ENCODE results near the gene MMP17.

Gene MMP17

DNA sequence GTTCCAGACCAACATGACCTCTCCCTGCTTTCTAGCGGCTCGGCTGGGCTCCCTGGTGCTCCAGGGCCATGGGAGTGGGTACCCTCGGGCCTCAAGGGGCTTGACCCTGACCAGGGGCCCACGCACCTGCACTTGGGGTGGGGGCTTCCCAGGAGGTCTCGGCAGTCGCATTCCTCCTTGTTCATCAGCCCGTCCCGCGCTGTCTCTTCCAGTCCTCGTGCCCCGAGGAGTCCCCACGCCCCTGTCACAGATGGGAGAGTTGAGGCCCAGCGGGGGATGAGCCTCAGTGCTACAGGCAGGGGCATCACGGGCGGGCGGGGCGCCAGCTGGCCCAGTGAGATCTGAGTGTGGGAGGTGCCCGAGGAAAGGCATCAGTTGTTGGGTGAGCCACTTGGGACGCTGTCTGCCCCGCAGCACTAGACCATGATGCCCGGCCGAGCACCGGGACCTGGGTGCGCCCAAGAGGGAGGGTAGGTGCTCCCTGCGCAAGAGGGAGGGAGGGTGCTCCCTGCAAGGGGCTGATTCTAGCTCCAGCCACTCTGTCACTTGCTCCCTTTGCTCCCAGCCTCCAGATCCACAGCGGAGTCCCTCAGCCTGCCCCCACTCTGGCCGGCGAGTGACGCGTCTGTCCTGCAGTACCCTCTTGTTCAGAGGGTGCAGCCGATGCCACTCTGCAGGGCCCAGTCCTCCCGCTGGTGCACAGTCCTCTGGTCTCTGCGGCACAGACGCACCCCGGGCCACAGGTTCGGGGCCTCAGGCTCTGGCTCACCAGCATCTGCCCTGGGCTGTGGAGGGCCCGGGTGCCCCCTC, 23.8 kb downstream of the MMP17 start:
- peak; percentile 13; the same call in 1 of the 2 replicates for TF ChIP-seq MAX (IDR thresholded peaks at IDR 0.05; ENCODE audit: low read depth, low read length)
- TF ChIP-seq, protein P1, sequence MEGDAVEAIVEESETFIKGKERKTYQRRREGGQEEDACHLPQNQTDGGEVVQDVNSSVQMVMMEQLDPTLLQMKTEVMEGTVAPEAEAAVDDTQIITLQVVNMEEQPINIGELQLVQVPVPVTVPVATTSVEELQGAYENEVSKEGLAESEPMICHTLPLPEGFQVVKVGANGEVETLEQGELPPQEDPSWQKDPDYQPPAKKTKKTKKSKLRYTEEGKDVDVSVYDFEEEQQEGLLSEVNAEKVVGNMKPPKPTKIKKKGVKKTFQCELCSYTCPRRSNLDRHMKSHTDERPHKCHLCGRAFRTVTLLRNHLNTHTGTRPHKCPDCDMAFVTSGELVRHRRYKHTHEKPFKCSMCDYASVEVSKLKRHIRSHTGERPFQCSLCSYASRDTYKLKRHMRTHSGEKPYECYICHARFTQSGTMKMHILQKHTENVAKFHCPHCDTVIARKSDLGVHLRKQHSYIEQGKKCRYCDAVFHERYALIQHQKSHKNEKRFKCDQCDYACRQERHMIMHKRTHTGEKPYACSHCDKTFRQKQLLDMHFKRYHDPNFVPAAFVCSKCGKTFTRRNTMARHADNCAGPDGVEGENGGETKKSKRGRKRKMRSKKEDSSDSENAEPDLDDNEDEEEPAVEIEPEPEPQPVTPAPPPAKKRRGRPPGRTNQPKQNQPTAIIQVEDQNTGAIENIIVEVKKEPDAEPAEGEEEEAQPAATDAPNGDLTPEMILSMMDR (IDR thresholded peaks at IDR 0.05; ENCODE audit: low read depth, low read length) = peak; percentile 27
- TF ChIP-seq MYC (IDR thresholded peaks at IDR 0.05; ENCODE audit: low read depth, low read length) = no peak
- peak; percentile 46 for TF ChIP-seq POLR2A (IDR thresholded peaks at IDR 0.05; ENCODE audit: extremely low read depth, insufficient read length)
- peak overlapping the region; percentile 39 for H3K4me3 ChIP-seq (ENCODE audit: low read depth, low read length)
- DNase-seq (ENCODE audit: low read depth) = peak; percentile 93

DNA sequence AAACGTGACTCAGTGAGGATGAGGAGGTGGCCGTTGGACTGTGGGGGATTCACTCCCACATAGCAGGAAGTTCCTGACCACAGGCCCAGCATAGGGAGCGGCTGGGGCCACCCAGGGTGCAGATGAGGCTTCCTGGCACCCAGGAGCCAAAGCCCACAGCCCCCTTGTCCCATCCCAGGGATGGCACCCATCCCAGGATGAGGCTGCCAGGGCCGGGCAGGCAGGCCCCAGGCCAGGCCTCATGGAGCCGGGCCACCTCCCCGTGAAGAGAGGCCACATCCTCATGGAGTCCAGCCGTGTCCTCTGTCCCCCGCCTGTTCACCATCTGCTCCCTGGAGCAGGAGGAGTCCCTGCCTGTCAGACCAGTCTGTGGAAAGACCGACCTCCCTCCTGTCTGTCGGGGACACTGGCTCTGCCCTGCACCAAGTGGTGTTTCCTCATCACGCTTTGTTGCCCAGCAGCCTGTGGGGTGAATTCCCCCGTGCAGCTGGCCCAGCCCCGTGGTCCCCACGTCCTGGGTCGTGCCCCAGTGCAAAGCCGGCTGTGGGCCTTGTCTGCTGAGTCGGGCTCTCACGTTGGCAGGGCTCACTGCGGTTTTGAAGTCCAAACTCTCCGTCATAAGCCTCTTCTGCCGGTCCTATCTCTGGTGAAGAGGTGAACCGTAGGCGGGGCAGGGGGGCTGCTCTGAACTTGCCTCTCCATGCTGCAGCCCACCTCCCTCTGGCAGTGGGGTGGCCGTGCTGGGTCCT, 24.5 kb downstream of the MMP17 start:
- peak overlapping the region; percentile 39 for H3K4me3 ChIP-seq (ENCODE audit: low read depth, low read length)
- TF ChIP-seq POLR2A (IDR thresholded peaks at IDR 0.05; ENCODE audit: extremely low read depth, insufficient read length) = no peak
- peak; percentile 41 for TF ChIP-seq MYC (IDR thresholded peaks at IDR 0.05; ENCODE audit: low read depth, low read length)
- peak; percentile 42; the same call in 1 of the 2 replicates for TF ChIP-seq MAX (IDR thresholded peaks at IDR 0.05; ENCODE audit: low read depth, low read length)
- TF ChIP-seq, protein P1 (IDR thresholded peaks at IDR 0.05; ENCODE audit: low read depth, low read length) = no peak
- peak; percentile 98 for DNase-seq (ENCODE audit: low read depth)

DNA sequence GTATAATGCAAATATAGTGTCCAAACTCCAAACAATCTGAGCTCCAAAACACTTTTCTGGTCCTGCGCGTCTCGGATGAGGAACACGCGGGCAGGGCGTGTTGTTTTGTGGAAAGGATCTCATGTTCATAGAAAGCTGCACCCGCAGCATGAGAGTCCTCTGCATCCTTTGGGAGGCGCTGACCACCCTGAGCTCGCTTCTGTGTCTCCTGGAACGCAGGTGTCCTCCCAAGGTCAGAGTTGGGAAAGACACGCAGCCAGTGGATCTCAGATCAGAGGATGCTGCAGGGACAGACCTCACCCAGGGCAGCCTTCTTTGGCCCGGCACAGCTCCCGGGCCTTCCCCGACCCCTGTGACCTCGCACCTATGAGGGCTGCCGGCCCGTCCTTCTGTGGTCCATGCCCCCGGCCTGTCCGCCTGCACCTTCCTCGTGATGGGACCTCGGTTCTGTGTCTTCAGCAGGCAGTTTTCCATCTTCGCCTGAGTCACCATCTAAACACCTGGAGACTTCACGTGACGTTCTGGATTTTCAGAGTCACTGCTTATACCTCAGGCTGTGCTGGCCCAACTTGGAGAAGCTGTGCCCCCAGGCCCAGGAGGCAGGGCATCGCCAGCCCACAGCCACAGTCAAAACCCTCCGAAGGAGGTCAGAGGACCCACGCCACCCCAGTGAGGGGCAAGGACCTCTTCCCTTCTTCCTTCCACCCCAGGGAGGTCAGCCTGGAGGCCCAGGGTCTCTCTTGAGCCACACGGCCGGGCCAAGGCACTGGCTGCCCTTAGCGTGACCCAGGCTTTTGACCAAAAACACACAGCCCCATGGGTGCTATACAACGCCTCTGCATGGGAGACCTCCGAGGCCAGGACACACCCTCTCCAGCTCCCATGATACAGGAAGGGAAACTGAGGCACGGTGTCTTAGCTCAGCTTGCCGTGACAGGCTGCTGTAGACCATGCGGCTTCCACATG, 25.9 kb downstream of the MMP17 start:
- no peak overlapping the region for H3K4me3 ChIP-seq (ENCODE audit: low read depth, low read length)
- DNase-seq (ENCODE audit: low read depth) = no peak
- TF ChIP-seq POLR2A (IDR thresholded peaks at IDR 0.05; ENCODE audit: extremely low read depth, insufficient read length) (no peak), MYC (IDR thresholded peaks at IDR 0.05; ENCODE audit: low read depth, low read length) (no peak), MAX (IDR thresholded peaks at IDR 0.05; ENCODE audit: low read depth, low read length) (no peak)
- TF ChIP-seq, protein P1 (IDR thresholded peaks at IDR 0.05; ENCODE audit: low read depth, low read length) = no peak

GRCh38 chr12:131854861-131855476, 26.8 kb downstream of the MMP17 start:
- H3K4me3 ChIP-seq (ENCODE audit: low read depth, low read length) = no peak overlapping the region
- peak; percentile 44 for DNase-seq (ENCODE audit: low read depth)

More at GRCh38 chr12:131854861-131855476, 26.8 kb downstream of the MMP17 start:
- TF ChIP-seq, protein P1 (IDR thresholded peaks at IDR 0.05; ENCODE audit: low read depth, low read length) = no peak
- TF ChIP-seq MAX (IDR thresholded peaks at IDR 0.05; ENCODE audit: low read depth, low read length) (no peak), POLR2A (IDR thresholded peaks at IDR 0.05; ENCODE audit: extremely low read depth, insufficient read length) (no peak), MYC (IDR thresholded peaks at IDR 0.05; ENCODE audit: low read depth, low read length) (no peak)

Measured in NB4 (cell line).